GM19035 (cell line): ENCODE data around the gene FBXO31.
A peak's percentile ranks its signal among the peaks of the same experiment; 100 is the strongest.

Experiments
- ATAC-seq: cut with Tn5 transposase; IDR thresholded peaks from one replicate; pipeline ENCODE4 v1.9.1; 2021; ENCODE audit not compliant: unreplicated experiment

Gene FBXO31

DNA sequence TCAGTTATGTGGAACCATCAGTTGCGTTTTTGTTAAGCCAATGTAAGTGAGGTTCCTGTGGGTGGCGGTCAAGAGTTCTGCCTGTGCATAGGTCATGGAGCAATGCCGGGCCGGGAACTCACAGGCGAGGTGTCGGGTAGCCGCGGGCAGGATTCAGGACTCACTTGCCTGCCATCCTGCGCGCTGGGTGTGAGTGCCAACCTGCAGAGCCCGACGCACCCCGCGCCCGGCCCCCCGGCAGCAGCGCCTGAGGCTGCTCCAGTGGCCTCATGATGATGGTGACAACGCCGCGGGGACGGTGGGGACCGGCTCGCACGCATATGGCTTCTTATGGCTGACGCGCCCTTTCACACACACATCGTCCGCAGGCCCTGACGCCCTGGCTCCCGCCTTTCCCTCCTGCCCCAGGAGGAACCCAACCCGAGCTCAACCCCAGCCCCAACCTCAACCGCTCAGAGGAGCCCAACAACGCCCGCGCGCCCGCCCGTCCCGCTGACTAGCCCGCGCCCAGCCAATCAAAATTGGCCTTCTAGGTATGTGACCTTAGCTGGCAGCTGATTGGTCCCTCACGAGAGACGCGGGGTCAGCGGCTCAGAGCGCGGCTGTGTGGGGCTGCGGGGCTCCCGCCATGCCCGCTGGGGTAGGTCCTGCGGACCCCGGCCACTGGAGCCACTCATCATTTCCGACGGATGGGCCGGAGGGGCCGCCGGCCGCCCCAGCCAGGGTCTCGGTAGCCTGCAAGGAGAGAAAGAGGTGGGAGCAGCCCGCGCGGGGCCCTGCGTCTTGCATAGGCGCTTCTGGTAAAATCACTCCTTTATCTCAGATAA, 66.4 kb downstream of the FBXO31 start, which contains the start of gene C16orf95:
Gene C16orf95 (minus strand): TSS at position 470 of the 827 bp plus-strand sequence. CDS start 150 bp downstream, at position 320.
- ATAC-seq = peak; percentile 94

DNA sequence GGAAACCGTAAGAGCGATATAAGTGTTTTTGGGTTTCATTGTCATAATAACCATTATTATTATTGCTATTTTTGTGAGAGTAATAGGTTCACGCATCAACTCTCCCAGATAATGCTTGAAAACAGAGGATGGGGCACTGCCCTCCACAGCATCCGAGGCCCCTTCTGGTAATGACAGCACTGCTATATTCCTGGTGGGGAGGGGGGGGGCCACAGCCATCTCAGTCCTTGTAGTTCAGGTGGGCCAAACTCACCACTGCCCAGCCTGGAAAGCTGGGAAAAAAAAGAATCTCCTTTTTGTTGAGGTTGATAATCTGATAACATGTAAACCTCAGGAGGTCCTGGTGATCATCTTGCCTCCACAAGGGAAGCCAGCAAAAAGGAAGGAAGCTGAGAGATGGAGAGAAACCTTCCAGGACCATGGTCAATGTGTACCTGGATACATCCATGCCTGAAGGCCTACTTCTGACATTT, 67.1 kb downstream of the FBXO31 start:
- ATAC-seq = no peak

DNA sequence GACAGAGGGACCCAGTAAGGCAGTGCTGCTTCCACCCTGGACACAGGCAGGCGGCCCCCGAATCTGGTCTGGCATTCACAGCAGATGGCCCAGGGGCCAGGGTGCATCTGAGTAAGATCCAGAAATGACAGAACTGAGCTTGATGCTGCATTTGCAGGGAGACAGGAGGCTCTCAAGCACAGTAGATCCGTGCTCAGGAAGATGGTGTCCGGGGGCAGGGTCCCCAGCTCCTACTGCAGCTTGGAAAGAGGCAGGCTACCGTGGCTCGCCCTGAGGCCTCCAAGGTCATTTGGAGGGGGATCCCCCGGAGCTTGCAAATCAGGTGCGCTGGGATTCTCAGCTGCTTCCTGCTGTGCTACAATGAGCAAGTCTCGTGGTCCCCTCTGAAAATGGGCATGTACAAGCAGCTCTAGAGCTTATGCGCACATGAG, 68.6 kb downstream of the FBXO31 start:
- ATAC-seq = no peak

DNA sequence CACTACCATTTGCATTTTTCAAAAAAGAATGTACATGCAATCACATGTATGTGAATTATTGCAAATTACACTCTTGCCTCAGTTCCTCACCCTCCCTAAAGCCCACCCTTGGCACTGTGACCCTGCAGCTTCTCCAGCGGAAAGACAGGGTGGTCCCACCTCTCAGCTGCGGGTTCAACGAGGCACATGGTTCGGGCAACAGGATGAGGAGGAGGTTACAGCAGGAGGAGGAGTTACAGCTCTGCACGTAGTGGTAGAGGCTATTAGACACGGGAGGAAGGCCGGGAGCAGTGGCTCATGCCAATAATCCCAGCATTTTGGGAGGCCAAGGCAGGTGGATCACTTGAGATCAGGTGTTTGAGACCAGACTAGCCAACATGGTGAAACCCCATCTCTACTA, 71.6 kb downstream of the FBXO31 start:
- ATAC-seq = no peak

DNA sequence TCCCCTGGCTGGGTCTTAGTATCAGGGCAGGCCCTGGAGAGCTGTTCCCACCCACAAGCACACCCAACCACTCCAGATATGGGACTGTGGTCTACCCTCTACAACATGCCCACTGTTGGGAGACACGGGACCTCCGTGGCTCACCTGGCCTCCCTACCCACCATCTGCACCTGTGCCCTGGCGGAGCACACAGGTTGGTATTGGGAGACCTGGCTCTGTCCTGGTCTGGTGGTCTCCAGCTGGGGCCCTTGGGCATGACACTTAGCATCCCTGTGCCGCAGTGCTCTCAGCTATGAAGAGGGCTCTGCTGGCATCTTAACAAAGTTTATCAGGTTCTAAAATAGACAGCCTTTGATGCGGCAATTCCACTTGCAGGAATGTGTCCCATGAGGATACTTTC, 72.2 kb downstream of the FBXO31 start:
- no peak for ATAC-seq

DNA sequence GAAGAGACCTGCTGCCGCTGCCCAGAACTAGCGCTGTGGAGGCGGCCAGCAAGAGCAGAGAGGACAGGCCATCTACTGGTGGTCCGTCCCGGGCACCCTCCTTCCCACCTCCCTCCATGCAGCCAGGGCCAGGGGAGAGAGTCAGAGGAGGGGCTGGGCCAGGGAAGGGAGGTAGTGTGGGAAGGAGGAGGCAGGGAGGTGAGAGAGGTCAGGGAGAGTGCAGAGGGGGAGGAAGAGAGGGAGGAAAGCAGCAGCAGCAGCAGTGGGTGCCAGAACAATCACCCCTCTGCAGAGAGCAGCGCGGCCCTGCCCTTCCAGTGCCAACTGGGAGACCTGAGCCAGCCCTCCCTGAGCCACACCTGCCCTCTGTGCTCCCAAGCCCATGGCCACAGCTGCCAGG, 73.0 kb downstream of the FBXO31 start:
- ATAC-seq = no peak

DNA sequence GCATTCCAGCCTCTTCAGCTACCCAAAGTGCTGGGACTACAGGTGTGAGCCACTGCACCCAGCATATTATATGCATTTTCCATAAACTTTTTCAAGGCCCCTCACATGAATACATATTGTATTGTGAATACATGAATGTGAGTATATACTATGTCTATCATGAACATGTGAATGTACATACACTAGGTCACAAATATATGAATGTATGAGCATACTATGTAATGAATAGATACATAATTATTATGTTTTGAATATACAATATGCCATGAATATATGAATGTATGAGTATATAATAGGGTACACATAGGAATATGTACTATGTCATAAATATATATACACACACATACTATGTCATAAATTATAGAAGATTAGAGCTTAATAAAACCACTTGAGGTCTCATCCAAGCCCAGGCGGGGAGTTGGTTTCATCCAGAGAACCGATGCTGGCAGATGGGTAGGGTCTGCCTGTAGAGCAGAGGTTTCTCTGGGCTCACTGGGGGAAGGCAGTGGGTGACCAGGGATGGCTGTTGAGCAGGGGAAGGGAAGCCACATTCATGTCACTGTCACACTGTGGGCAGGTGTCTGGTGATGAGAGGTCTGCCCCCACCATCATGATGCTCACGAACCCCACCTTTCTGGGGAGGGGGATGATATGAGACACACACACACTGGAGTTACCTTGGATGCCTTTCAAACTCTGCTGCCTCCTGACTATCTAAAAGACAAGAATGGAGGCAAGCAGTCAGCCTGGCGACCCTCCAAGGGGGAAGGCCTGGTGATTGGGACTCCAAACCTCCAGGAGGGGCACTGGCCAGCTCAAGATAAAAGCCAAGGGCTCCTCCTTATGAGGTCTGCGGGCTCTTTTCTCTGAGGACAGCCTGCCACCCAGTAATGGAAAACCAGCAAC, 73.7 kb downstream of the FBXO31 start:
- ATAC-seq = no peak

DNA sequence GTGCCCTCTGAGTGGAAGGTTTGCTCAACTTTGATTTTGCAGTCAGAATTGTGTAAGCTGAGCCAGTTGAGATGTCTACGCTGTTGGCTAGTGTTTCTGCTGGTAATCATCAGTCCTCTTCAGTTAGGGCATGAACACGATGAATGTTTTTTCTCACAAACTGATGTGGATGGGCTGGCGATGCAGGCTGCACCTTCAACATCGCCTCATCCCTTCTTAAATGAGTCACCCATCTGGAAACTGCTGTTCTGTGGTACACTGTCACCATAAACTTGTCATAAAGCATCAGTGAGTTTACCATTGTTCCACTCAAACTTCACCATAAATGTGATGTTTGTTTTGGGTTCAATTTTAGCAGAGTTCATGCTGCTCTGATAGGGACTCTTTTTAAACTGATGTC, 74.8 kb downstream of the FBXO31 start:
- ATAC-seq = no peak

DNA sequence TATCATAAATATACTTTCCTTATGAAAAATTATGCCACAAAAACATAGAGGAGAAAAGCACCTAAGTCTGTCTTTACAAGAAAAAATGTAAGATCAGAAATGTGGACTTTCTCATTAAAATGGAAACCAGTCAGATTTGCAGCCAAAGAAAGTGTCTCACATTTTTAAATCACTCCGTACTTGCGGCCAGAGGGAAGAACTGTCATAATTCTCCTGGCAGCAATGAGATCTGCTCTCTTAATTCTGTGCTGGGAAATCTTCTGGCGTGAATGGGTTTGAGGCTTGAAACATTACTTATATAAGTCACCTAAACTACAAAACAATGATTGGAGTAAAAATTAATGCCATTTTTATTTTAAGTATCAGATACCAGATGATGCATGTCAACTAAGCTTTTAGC, 77.1 kb downstream of the FBXO31 start:
- ATAC-seq = no peak

DNA sequence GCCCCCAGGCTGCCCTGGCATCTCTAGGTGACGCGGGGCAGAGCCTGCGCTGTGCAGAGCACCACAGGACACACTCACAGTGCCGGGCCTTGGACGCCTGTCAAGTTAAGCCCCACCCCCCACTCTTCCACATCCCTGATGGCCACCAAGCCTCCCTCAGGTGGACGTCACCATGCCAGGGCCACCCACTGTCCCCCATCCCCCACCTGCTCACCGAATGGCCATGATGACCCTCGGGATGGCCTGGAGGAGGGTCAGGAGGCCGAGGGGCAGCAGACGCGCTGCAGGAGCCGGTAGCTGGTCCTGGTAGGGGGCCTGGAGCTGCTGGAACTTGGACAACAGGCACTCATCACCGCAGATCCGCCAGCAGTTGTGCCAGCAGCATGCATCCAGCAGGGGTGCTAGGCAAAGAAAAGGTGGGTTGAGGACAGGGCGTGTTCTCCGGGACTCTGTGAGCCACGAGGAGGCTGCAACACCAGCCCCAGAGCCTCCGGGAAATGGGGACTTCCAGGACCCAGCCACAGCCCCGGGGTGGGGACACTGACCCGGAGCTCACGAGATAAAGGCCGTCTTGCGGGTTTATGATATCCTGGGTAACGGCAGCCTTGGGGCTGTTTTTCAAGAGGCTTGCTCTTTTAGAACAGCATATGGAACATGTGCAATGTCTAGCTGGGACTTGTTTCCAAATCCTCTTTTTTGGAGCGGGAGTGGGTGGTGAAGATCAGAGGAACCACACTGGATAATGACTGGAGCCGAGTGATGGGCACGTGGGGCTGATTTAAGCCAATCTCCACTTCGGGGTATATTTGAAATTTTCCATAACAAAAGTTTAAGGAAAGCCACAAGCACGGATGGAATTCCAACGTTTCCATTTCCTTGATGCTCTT, 77.8 kb downstream of the FBXO31 start:
- no peak for ATAC-seq

DNA sequence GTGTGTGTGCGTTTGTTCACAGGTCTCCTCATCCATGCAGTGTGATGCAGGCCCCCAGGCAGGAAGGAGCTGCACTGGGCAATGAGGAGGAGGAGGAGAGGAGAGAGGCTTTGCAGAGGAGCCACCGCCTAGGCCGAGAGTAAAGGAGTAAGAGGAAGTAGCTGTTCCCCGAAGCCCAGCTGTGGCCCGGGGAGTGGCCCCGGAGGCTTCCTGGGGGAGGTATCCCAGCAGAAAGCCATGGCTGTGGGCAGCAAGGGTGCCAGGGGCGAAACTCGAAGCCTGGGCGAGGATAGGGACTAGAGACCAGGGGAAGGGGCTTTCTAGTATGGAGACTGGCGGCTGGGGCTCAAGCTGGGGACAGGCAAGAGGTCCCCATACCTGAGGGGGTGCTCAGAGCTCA, 78.6 kb downstream of the FBXO31 start:
- no peak for ATAC-seq

DNA sequence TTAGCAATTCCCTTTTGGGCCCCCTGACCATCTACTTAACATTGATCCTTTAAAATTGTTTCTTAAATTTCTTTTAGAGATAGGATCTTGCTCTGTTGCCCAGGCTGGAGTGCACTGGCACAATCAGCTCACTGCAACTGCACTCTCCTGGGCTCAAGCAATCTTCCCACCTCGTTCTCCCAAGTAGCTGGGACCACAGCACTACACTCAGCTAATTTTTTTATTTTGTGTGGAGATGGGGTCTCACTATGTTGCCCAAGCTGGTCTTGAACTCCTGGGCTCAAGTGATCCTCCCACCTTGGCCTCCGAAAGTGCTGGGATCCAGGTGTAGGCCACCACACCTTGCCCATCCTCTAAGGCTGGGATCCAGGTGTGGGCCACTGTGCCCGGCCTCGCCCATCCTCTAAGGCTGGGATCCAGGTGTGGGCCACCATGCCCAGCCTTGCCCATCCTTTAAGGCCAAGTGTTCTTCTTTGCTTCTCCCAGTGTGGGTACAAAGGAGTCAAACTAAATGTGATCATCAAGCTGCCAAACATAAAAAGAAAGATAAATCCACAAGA, 79.5 kb downstream of the FBXO31 start:
- ATAC-seq = no peak

DNA sequence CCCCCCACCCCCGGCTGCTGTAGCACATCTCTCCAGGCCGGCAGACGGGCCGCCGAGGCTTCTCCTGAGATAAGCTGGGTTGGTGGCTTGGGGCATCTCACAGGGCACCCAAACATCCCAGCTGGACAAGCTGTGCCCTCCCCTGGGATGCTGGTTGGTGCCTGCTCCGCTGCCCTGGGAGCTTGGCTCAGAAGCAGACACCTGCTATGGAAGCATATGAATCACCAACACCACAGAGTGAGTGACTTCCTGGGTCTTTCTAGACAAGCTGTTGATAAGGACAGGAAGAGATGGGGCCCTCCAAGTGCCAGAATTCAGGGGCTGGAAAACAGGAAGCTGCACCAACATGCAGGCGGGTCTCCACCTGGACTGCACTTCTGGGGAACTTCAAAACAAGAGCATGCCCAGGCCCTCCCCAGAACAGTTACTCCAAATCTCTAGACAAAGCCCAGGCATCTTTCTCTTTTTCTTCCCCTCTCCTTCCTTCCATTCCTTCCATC, 80.1 kb downstream of the FBXO31 start:
- ATAC-seq = no peak

DNA sequence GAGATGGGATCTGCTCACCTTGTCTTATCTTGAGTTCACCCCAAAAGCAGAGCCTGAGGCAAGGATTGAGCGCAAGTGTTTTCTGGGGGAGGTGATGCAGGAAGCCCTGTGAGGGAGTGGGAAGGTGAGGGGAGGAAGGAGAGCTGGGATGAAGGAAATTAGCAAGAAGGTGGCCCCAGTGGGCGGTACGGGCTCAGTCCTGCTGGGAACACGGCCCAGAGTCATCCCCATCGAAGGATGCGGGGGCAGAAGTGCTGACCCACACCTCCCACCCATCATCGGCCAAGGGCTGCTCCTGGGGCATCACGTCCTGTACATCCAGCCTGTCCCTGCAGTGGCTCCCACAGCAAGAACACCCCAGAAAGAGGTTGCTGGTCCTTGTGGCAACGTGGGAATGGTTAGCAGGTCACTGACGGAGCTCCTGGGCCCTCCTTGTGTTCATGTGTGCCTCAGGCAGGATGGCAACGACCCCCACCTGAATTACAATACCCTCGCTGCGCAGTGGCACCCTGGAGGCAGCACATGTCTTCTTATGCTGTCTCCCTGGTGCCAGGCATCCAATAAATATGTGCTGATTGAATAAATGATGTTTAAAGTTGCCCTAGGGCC, 84.6 kb downstream of the FBXO31 start:
- no peak for ATAC-seq

DNA sequence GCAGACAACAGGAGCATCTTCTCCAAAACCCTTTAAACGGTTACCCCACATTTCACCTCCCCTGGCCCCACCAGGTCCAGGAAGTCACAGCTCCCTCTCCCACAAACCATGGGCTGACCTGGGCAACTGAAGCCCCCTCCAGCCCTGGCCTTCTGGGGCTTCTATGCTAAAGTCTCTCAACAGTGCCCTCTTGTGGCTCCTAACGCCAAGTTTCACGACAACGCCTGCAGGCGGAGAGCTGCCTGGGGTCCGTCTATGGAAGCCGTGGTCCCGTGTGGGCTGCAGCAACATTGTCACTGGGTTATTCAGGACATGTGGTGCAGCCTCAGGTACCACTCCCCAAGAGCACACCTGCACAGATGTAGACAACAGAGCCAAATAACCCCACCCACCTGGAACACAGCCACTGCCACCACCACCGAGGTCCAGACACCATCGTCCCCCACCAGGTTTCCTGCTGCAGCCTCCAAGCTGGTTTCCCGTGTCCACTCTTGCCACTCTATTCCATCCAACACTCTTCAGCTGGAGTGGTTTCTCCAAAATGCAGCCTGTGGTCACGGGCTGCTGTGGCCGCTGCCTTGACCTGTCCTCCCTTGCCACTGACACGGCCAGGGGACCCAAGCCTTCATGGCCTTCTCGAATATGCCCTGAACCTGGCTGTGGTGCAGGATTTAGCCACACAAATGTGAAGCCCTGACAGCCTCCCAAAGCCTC, 85.5 kb downstream of the FBXO31 start:
- ATAC-seq = no peak

DNA sequence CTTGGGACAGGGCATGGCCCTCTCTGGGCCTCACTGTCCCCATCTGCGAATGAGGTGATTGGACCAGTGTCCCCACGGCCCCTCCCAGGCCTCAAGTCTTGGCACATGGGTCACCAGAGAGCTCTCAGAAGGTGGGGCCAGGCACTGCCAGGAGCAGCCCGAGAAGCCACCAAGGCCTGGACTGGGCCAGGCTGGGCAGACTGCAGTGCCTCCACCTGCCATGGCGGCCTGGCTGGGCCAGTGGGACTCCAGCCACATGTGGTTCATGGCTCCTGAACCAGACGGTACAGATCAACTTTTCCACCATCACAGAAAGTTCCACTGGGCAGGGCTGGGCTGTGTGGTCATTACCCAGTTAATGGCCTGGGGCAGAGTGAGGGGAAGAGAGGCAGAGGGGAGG, 86.2 kb downstream of the FBXO31 start:
- ATAC-seq = no peak

DNA sequence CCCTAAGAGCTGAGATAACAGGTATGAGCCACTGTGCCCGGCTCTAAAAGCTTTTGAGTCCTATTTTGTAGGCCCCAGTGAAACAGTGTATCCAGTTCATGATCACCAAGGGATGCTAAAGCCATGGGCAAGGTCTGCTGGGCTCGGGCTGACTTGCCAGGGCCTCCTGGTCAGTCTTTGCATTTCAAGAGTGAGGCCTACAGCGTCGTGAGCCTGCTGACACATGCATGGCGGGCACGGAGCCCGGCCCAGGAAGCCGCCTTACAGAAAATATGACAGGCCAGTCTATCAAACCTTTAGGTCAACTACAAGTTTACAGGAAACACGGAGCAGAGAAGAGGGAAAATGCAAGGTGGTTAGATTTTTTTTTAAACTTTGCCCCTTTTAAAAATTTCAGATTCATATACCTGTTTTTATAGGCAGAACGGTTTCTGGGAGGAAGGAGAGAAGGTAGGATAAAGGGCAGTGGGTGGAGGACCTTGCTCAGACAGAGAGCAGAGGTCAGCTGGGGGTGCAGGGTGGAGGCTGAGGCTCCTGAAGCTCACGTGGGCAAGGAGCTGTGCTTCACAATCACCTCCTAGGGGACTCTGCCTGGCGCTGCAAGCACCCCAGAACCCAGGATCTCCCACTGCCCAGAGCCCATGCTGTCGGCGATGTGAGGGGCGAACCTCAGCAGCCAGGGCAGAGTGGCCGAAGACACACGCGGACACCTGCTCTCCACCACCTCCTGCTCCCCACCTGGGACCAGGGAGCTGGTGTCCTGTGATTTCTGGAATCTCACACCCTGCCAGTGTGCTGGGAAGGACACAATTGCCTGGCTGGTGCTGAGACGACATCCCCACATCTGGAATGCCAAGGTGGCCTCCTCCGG, 87.7 kb downstream of the FBXO31 start:
- no peak for ATAC-seq

DNA sequence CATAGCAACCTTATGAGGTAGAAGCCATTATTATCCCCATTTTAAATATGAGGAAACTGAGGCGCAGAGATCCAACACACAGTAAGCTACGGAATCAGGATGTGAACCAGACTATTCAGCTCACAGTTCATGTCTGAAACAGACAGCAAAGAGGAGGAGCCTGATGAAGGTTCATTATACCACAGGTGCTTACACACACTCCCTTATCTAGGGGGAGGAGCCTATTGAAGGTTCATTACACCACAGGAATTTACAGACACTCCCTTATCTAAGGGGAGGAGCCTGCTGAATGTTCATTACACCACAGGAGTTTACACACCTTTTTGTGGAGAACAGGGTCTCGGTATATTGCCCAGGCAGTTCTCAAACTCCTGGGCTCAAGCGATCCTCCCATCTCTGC, 88.3 kb downstream of the FBXO31 start:
- no peak for ATAC-seq
